ENCODE results near the gene MRPL16.

The MRPL16 gene

GRCh38 chr11:59771605-59772004, 39.0 kb downstream of the MRPL16 start:
- Histone ChIP-seq H3K4me3 (ENCODE audit: low read depth, low read length) (no peak overlapping the region), H3K9me3 (ENCODE audit: control insufficient read depth, insufficient read depth, low read depth, low read length) (no peaks in the 10 kb centered on the region), H3K27ac (ENCODE audit: extremely low read depth, low read depth, low read length) (no peak overlapping the region), H3K4me1 (ENCODE audit: control insufficient read depth, insufficient read depth, low read length) (peaks cover 3% of the 10 kb centered on the region; the same call in 1 of the 2 replicates), H3K36me3 (ENCODE audit: control insufficient read depth in 2 of 2, insufficient read depth in 1 of 2, low read length in 2 of 2) (peaks cover 8 to 25% of the 10 kb centered on the region in 2 experiments; a peak in 2 of 3 replicates)
- POLR2A ChIA-PET, result interaction anchor here (1.2 kb wide), 1 partner anchor 16 kb away, joined by 6 read pairs; the partner anchor contains the start of gene STX3
- TF ChIP-seq ZNF488 (tag by site-specific recombination; IDR thresholded peaks at IDR 0.05) (no peak), KLF8 (tag by site-specific recombination; IDR thresholded peaks at IDR 0.05) (no peak), ZNF624 (tag by site-specific recombination; IDR thresholded peaks at IDR 0.05) (no peak), IKZF3 (tag by site-specific recombination; IDR thresholded peaks at IDR 0.05) (no peak), ZNF561 (tag by site-specific recombination; IDR thresholded peaks at IDR 0.05; ENCODE audit: borderline replicate concordance) (no peak), ZNF768 (tag by site-specific recombination; IDR thresholded peaks at IDR 0.05) (no peak)
- CTCF ChIA-PET, result interaction anchor here (0.7 kb wide), 1 partner anchor 1392 kb away, joined by 3 read pairs; no protein-coding TSS in a partner anchor

GRCh38 chr11:59770869-59771268, 39.7 kb downstream of the MRPL16 start:
- H3K4me3 ChIP-seq (ENCODE audit: low read depth, low read length), result no peak overlapping the region
- H3K9me3 ChIP-seq (ENCODE audit: control insufficient read depth, insufficient read depth, low read depth, low read length), result no peaks in the 10 kb centered on the region
- no peak overlapping the region for H3K27ac ChIP-seq (ENCODE audit: extremely low read depth, low read depth, low read length)
- peaks cover under 1% of the 10 kb centered on the region; the same call in 1 of the 2 replicates for H3K4me1 ChIP-seq (ENCODE audit: control insufficient read depth, insufficient read depth, low read length)
- TF ChIP-seq ZBTB48 (tag by site-specific recombination; IDR thresholded peaks at IDR 0.05), result no peak
- no peak for TF ChIP-seq GLIS2 (tag by site-specific recombination; IDR thresholded peaks at IDR 0.05)
- no peak for TF ChIP-seq ATF2 (tag by site-specific recombination; IDR thresholded peaks at IDR 0.05; ENCODE audit: low read depth)
- no peak for TF ChIP-seq GLI2 (tag by site-specific recombination; IDR thresholded peaks at IDR 0.05; ENCODE audit: borderline replicate concordance, low read depth)
- TF ChIP-seq ZFP37 (tag by site-specific recombination; IDR thresholded peaks at IDR 0.05), result no peak
- no peak for TF ChIP-seq ZNF157 (tag by site-specific recombination; IDR thresholded peaks at IDR 0.05)
- no peak for TF ChIP-seq ZNF510 (tag by site-specific recombination; IDR thresholded peaks at IDR 0.05; ENCODE audit: insufficient replicate concordance)
- TF ChIP-seq ZNF558 (tag by site-specific recombination; IDR thresholded peaks at IDR 0.05), result no peak
- TF ChIP-seq MZF1 (tag by site-specific recombination; IDR thresholded peaks at IDR 0.05; ENCODE audit: borderline replicate concordance), result no peak
- no peak for TF ChIP-seq FEZF1 (tag by site-specific recombination; IDR thresholded peaks at IDR 0.05)
- TF ChIP-seq AEBP2 (tag by site-specific recombination; IDR thresholded peaks at IDR 0.05; ENCODE audit: borderline replicate concordance), result no peak
- no peak for TF ChIP-seq ZBTB17 (tag by site-specific recombination; IDR thresholded peaks at IDR 0.05)
- no peak for TF ChIP-seq ZNF837 (tag by site-specific recombination; IDR thresholded peaks at IDR 0.05)
- no peak for TF ChIP-seq ZNF560 (tag by site-specific recombination; IDR thresholded peaks at IDR 0.05; ENCODE audit: borderline replicate concordance)
- TF ChIP-seq SCRT2 (tag by site-specific recombination; IDR thresholded peaks at IDR 0.05), result no peak
- TF ChIP-seq ZNF398 (tag by site-specific recombination; IDR thresholded peaks at IDR 0.05), result no peak
- no peak for TF ChIP-seq REPIN1 (tag by site-specific recombination; IDR thresholded peaks at IDR 0.05; ENCODE audit: low read depth)
- CTCF ChIA-PET, result interaction anchor here (0.7 kb wide), 1 partner anchor 1393 kb away, joined by 3 read pairs; no protein-coding TSS in a partner anchor
- POLR2A ChIA-PET, result no interaction called here
- peaks cover 8 to 23% of the 10 kb centered on the region in 2 experiments; a peak in 2 of 3 replicates for H3K36me3 ChIP-seq (ENCODE audit: control insufficient read depth in 2 of 2, insufficient read depth in 1 of 2, low read length in 2 of 2)

Data from HEK293 (cell line).